ENCODE results near the gene MGAT3. TPM values are rescaled to one million over a fixed set of nuclear protein-coding genes. Genes with fewer than 3 reads are reported as not detected.

MGAT3 gene
- total and polyA plus RNA-seq, 9 of the 15 experiments (the other 6 are each of a cell fraction or from before 2014, with no cell fraction given) = 0.10 to 11.5 (median 4.6) TPM

DNA sequence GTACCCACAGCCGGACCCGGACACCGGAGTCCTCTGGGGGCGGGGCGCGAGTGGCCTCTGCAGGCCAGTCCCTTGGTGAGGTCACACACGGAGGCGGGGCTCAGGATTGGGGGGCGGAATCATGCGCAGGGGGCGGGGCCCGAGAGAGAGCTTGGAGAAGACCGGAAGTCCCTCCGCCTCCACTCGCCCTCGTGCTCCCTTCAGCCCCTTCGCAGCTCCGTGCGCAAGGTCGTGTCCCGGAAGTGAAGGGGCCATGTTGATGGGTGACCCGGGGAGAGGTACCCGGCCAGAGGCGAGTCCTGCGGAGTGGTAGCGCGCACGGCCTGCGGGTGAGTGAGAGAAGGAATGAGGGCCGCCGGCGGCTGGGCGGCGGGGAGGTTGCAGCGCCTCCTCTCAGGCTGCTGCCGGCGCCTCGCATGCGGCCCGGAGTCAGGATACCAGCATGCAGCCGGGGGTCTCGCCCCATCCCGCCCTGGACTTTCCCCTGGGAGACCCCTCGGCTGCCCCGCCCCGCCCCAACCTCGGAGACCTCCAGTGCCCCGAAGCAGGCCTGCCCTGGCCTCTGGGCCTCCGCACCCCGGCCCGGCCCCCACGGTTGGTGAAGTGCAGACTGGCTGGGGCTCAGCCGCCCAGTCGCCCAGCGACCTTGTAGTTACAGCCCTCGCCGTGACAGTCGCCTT is 45.4 kb downstream of the MGAT3 start, which contains the start of gene MIEF1 (continued):
- TF ChIP-seq, protein P1, sequence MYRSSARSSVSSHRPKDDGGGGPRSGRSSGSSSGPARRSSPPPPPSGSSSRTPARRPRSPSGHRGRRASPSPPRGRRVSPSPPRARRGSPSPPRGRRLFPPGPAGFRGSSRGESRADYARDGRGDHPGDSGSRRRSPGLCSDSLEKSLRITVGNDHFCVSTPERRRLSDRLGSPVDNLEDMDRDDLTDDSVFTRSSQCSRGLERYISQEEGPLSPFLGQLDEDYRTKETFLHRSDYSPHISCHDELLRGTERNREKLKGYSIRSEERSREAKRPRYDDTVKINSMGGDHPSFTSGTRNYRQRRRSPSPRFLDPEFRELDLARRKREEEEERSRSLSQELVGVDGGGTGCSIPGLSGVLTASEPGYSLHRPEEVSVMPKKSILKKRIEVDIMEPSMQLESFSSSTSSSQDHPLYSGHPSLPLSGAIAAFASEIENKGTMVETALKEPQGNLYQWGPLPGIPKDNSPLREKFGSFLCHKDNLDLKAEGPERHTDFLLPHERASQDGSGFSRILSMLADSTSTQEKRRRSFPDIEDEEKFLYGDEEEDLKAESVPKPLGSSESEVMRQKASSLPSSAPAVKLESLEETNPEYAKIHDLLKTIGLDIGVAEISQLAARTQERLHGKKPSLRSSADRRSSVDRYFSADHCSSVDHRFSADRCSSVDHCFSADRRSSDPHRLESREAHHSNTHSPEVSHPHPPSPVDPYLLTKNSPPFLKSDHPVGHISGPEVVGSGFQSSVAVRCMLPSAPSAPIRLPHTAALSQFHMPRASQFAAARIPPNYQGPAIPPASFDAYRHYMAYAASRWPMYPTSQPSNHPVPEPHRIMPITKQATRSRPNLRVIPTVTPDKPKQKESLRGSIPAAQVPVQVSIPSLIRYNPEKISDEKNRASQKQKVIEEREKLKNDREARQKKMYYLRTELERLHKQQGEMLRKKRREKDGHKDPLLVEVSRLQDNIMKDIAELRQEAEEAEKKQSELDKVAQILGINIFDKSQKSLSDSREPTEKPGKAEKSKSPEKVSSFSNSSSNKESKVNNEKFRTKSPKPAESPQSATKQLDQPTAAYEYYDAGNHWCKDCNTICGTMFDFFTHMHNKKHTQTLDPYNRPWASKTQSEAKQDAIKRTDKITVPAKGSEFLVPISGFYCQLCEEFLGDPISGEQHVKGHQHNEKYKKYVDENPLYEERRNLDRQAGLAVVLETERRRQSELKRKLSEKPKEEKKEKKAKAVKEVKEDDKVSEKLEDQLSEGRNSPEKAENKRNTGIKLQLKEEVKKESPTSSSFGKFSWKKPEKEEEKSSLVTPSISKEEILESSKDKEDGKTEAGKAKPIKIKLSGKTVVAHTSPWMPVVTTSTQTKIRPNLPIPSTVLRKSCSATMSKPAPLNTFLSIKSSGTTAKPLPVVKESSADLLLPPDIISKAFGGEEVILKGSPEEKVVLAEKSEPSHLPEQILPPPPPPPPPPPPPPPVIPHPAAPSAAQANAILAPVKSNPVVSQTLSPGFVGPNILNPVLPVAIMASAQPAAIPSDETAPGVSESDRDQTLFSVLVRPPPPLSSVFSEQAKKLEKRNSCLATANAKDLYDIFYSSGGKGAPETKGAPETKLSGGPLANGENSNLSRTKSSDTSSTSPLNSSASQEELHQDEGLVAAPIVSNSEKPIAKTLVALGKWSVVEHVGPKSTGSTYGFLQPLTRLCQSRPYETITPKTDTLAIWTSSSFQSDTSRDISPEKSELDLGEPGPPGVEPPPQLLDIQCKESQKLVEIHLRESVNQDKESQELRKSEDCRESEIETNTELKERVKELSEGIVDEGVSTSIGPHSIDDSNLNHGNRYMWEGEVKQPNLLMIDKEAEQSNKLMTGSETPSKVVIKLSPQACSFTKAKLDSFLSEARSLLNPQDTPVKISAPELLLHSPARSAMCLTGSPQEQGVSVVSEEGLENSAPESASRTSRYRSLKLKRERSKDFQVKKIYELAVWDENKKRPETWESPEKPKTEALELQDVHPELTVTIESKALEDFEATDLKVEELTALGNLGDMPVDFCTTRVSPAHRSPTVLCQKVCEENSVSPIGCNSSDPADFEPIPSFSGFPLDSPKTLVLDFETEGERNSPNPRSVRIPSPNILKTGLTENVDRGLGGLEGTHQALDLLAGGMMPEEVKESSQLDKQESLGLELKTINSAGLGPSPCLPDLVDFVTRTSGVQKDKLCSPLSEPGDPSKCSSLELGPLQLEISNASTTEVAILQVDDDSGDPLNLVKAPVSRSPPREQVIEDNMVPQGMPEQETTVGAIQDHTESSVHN (IDR thresholded peaks at IDR 0.05; ENCODE audit: borderline replicate concordance in 1 of 2, low read depth in 1 of 2) = no peak
- TF ChIP-seq HDAC6 (IDR thresholded peaks at IDR 0.05; ENCODE audit: low read depth, low read length) (no peak), MYNN (IDR thresholded peaks at IDR 0.05) (no peak), MYNN (CRISPR knock-in tag; IDR thresholded peaks at IDR 0.05) (no peak), ZNF764 (CRISPR knock-in tag; IDR thresholded peaks at IDR 0.05; ENCODE audit: low read depth) (no peak), MCM5 (IDR thresholded peaks at IDR 0.05; ENCODE audit: low read depth) (no peak), ARHGAP35 (IDR thresholded peaks at IDR 0.05; ENCODE audit: partially characterized antibody) (no peak), RAD51 (IDR thresholded peaks at IDR 0.05; ENCODE audit: borderline replicate concordance, low read depth) (no peak), ZNF282 (CRISPR knock-in tag; IDR thresholded peaks at IDR 0.05) (no peak), ELF2 (CRISPR knock-in tag; IDR thresholded peaks at IDR 0.05) (peak; percentile 33; the same call in 1 of the 2 replicates), YY1 (IDR thresholded peaks at IDR 0.05; ENCODE audit: borderline replicate concordance in 1 of 3, control insufficient read depth in 1 of 3, extremely low read depth in 1 of 3, insufficient read depth in 3 of 3, insufficient read length in 1 of 3, insufficient replicate concordance in 2 of 3, low read depth in 1 of 3, low read length in 2 of 3) (peak; percentile 29 to 93 (median 88)), ZNF384 (IDR thresholded peaks at IDR 0.05; ENCODE audit: low read depth, low read length) (no peak), PCBP2 (IDR thresholded peaks at IDR 0.05; ENCODE audit: low read depth, low read length, poor library complexity, severe bottlenecking) (no peak), GABPB1 (CRISPR knock-in tag; IDR thresholded peaks at IDR 0.05) (peak; percentile 95), SAP30 (IDR thresholded peaks at IDR 0.05; ENCODE audit: borderline replicate concordance, insufficient read depth, low read depth, low read length, poor library complexity, severe bottlenecking) (peak; percentile 54), EGR1 (conservative IDR thresholded peaks at IDR 0.05) (peak; percentile 68)
- TF ChIP-seq, protein P2, sequence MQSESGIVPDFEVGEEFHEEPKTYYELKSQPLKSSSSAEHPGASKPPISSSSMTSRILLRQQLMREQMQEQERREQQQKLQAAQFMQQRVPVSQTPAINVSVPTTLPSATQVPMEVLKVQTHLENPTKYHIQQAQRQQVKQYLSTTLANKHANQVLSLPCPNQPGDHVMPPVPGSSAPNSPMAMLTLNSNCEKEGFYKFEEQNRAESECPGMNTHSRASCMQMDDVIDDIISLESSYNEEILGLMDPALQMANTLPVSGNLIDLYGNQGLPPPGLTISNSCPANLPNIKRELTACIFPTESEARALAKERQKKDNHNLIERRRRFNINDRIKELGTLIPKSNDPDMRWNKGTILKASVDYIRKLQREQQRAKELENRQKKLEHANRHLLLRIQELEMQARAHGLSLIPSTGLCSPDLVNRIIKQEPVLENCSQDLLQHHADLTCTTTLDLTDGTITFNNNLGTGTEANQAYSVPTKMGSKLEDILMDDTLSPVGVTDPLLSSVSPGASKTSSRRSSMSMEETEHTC (IDR thresholded peaks at IDR 0.05) = peak; percentile 23; the same call in 1 of the 2 replicates
- TF ChIP-seq, protein P3, sequence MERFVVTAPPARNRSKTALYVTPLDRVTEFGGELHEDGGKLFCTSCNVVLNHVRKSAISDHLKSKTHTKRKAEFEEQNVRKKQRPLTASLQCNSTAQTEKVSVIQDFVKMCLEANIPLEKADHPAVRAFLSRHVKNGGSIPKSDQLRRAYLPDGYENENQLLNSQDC (CRISPR knock-in tag; IDR thresholded peaks at IDR 0.05) = no peak
